Measurements from ENCODE around the gene CTNNBL1.
"Not testable (repeated sequence)": the region's sequence is repeated elsewhere in the genome, so short reads cannot be mapped to it uniquely, and the experiment has no call there.

CTNNBL1 gene

GRCh38 chr20:37706298-37706697 lies 12.5 kb downstream of the CTNNBL1 start:
- DNase-seq (ENCODE audit: low read depth), result no peak

GRCh38 chr20:37711001-37711400 lies 17.2 kb downstream of the CTNNBL1 start:
- DNase-seq (ENCODE audit: low read depth), result no peak

- DNase-seq (ENCODE audit: low read depth), result no peak
These were observed 18.4 kb downstream of the CTNNBL1 start for GRCh38 chr20:37711994-37712964.

GRCh38 chr20:37713396-37713795 lies 19.6 kb downstream of the CTNNBL1 start:
- DNase-seq (ENCODE audit: low read depth), result no peak

- DNase-seq (ENCODE audit: low read depth), result no peak
These were observed 21.3 kb downstream of the CTNNBL1 start for GRCh38 chr20:37714978-37715672.

GRCh38 chr20:37721751-37722150 lies 27.9 kb downstream of the CTNNBL1 start:
- no peak for DNase-seq (ENCODE audit: low read depth)

- DNase-seq (ENCODE audit: low read depth), result not testable (repeated sequence)
These were observed 28.5 kb downstream of the CTNNBL1 start for GRCh38 chr20:37722312-37722711.

GRCh38 chr20:37723668-37724067 lies 29.8 kb downstream of the CTNNBL1 start:
- no peak for DNase-seq (ENCODE audit: low read depth)

- no peak for DNase-seq (ENCODE audit: low read depth)
These were observed 31.3 kb downstream of the CTNNBL1 start for GRCh38 chr20:37725165-37725564.

- no peak for DNase-seq (ENCODE audit: low read depth)
These were observed 32.0 kb downstream of the CTNNBL1 start for GRCh38 chr20:37725855-37726254.

GRCh38 chr20:37726321-37726720 lies 32.5 kb downstream of the CTNNBL1 start:
- DNase-seq (ENCODE audit: low read depth), result no peak

GRCh38 chr20:37726971-37727956 lies 33.4 kb downstream of the CTNNBL1 start:
- DNase-seq (ENCODE audit: low read depth), result no peak

- no peak for DNase-seq (ENCODE audit: low read depth)
These were observed 34.3 kb downstream of the CTNNBL1 start for GRCh38 chr20:37727957-37728634.

- DNase-seq (ENCODE audit: low read depth), result no peak
These were observed 34.8 kb downstream of the CTNNBL1 start for GRCh38 chr20:37728635-37728983.

GRCh38 chr20:37729452-37729851 lies 35.6 kb downstream of the CTNNBL1 start:
- no peak for DNase-seq (ENCODE audit: low read depth)

GRCh38 chr20:37729909-37730308 lies 36.1 kb downstream of the CTNNBL1 start:
- DNase-seq (ENCODE audit: low read depth), result no peak

- DNase-seq (ENCODE audit: low read depth), result no peak
These were observed 39.6 kb downstream of the CTNNBL1 start for GRCh38 chr20:37733416-37733815.

- no peak for DNase-seq (ENCODE audit: low read depth)
These were observed 40.6 kb downstream of the CTNNBL1 start for GRCh38 chr20:37734228-37734985.

- no peak for DNase-seq (ENCODE audit: low read depth)
These were observed 41.7 kb downstream of the CTNNBL1 start for GRCh38 chr20:37735541-37735940.

- DNase-seq (ENCODE audit: low read depth), result no peak
These were observed 42.3 kb downstream of the CTNNBL1 start for GRCh38 chr20:37736132-37736531.

All from stimulated activated CD8-positive, alpha-beta memory T cell treated with anti-CD3 and anti-CD28 coated beads, Interleukin-12 subunit alpha, Interleukin-12 subunit beta, amount 100 ng/mL, for 4 hours (primary cell).